B cell (primary cell): ENCODE results near the gene ZNF775. TPM values are rescaled to one million over a fixed set of nuclear protein-coding genes. Genes with fewer than 3 reads are reported as not detected.

Source experiments
- ATAC-seq: fragments of 200-7000 bp; cut with Tn5 transposase; one replicate; pipeline ENCODE4 v1.10.0; 2021; ENCODE audit warnings: low read depth, mild to moderate bottlenecking, moderate number of reproducible peaks, moderate library complexity
- CTCF ChIA-PET: fragments of 350-600 bp; sonication (Branson Sonifier 250); formaldehyde crosslinking; loops from one replicate; lab custom pipeline; 2021; ENCODE audit warnings: antibody characterized with exemption, inconsistent platforms; lab: Charles Lee
- POLR2A ChIA-PET: fragments of 350-600 bp; sonication (Branson Sonifier 250); formaldehyde crosslinking; loops from one replicate; lab custom pipeline; 2021; ENCODE audit warnings: antibody characterized with exemption; lab: Charles Lee
- DNase-seq: peaks from one replicate; pipeline ENCODE4 v3.0.0; 2013
- H2AFZ ChIP-seq: 2 replicates; pipeline ENCODE4 v1.6.1; 2012; ENCODE audit warnings: mild to moderate bottlenecking, low read depth, low read length; ENCODE audit not compliant: insufficient read depth, poor library complexity, severe bottlenecking
- H3K27ac ChIP-seq, 2 donors: 1 replicate in 1 of 2; 2 replicates in 1 of 2; pipeline ENCODE4 v1.5.1; 2012 to 2013; ENCODE audit warnings: low read length in 2 of 2, mild to moderate bottlenecking in 2 of 2, moderate library complexity in 1 of 2
- H3K27me3 ChIP-seq, 4 experiments: fragments of 200-600 bp in 1 of 4; sonication (generic) in 1 of 4; replicated peaks in 1 of 4; 1 replicate in 2 of 4; 2 replicates in 2 of 4; pipeline versions ENCODE4 v1.6.1 to v1.7.0; 2013 to 2016; ENCODE audit warnings: low read length in 3 of 4, mild to moderate bottlenecking in 2 of 4, mixed read lengths in 1 of 4, moderate library complexity in 1 of 4; ENCODE audit not compliant: insufficient read depth in 4 of 4, control insufficient read depth in 3 of 4; ENCODE audit errors: control extremely low read depth in 1 of 4
- H3K36me3 ChIP-seq, 2 experiments: replicated peaks in 1 of 2; 1 replicate in 1 of 2; 2 replicates in 1 of 2; pipeline versions ENCODE4 v1.6.1 to v1.7.1; 2013; ENCODE audit warnings: low read length in 1 of 2; ENCODE audit not compliant: insufficient read depth in 2 of 2, control insufficient read depth in 1 of 2; ENCODE audit errors: control extremely low read depth in 1 of 2, extremely low read depth in 1 of 2
- H3K4me1 ChIP-seq, 2 donors: fragments of 200-600 bp in 1 of 2; sonication (generic) in 1 of 2; 1 replicate in 1 of 2; 2 replicates in 1 of 2; pipeline versions ENCODE4 v1.5.1 to v1.6.1; 2013 to 2017; ENCODE audit warnings: low read length in 2 of 2; ENCODE audit not compliant: control insufficient read depth in 2 of 2, insufficient read depth in 2 of 2
- H3K4me2 ChIP-seq: replicated peaks from 2 replicates; pipeline ENCODE3; 2012; ENCODE audit warnings: mild to moderate bottlenecking, low read depth, low read length; ENCODE audit not compliant: poor library complexity, severe bottlenecking
- H3K4me3 ChIP-seq, 5 experiments: fragments of 200-600 bp in 1 of 5; sonication (generic) in 1 of 5; 1 replicate in 3 of 5; 2 replicates in 2 of 5; pipeline versions ENCODE4 v1.5.1 to v1.7.0; 2011 to 2016; ENCODE audit warnings: low read length in 4 of 5, mild to moderate bottlenecking in 4 of 5, low read depth in 2 of 5, control low read depth in 1 of 5, moderate library complexity in 1 of 5; ENCODE audit not compliant: insufficient read depth in 1 of 5; ENCODE audit errors: control extremely low read depth in 1 of 5, extremely low read depth in 1 of 5
- H3K79me2 ChIP-seq: fragments of 200-600 bp; sonication (generic); one replicate; pipeline ENCODE4 v1.6.0; 2016; ENCODE audit warnings: low read length; ENCODE audit not compliant: control insufficient read depth, insufficient read depth
- H3K9ac ChIP-seq: fragments of 200-600 bp; sonication (generic); 2 replicates; pipeline ENCODE4 v1.6.1; 2017; ENCODE audit warnings: mild to moderate bottlenecking, low read length, moderate library complexity
- H3K9me3 ChIP-seq, 3 donors: one replicate each; pipeline versions ENCODE4 v1.6.1 to v1.7.1; 2013; ENCODE audit warnings: low read length in 2 of 3; ENCODE audit not compliant: control insufficient read depth in 2 of 3, insufficient read depth in 1 of 3; ENCODE audit errors: control extremely low read depth in 1 of 3
- H4K20me1 ChIP-seq: 2 replicates; pipeline ENCODE4 v1.6.0; 2012; ENCODE audit warnings: mild to moderate bottlenecking, low read length; ENCODE audit not compliant: insufficient read depth, control insufficient read depth, poor library complexity, severe bottlenecking
- H3K27ac Mint-ChIP-seq: one replicate; pipeline ENCODE4 v1.8.0; 2021; ENCODE audit warnings: mixed read lengths
- H3K27me3 Mint-ChIP-seq: one replicate; pipeline ENCODE4 v1.8.0; 2021; ENCODE audit warnings: mixed read lengths
- H3K4me1 Mint-ChIP-seq: one replicate; pipeline ENCODE4 v1.8.0; 2021; ENCODE audit warnings: mixed read lengths
- H3K4me3 Mint-ChIP-seq: one replicate; pipeline ENCODE4 v1.8.0; 2021; ENCODE audit warnings: mixed read lengths
- H3K9me3 Mint-ChIP-seq: one replicate; pipeline ENCODE4 v1.8.0; 2022; ENCODE audit warnings: mixed read lengths; ENCODE audit not compliant: insufficient read depth
- CTCF ChIP-seq: fragments of 200-600 bp; IDR thresholded peaks from one replicate; pipeline ENCODE4 v1.8.0; 2022; ENCODE audit warnings: antibody characterized with exemption, mild to moderate bottlenecking
- EZH2 ChIP-seq: IDR thresholded peaks from 2 replicates; pipeline ENCODE4 v1.6.1; 2012; ENCODE audit warnings: borderline replicate concordance, low read depth, mild to moderate bottlenecking, moderate library complexity, low read length; ENCODE audit not compliant: insufficient read depth, poor library complexity, severe bottlenecking
- WGBS: methylation state at CpG from one replicate; pipeline ENCODE4 v1.1.5; 2013; ENCODE audit warnings: missing lambda C conversion rate; ENCODE audit not compliant: insufficient coverage; 5-methylcytosine and 5-hydroxymethylcytosine counted together
- intact Hi-C: fragments of 100-400 bp; cut with micrococcal nuclease; formaldehyde crosslinking; loops from one replicate; pipeline ENCODE4 v1.10.0; 2022
- polyA plus RNA-seq: library from polyadenylated mRNA; depleted of rRNA; stranded (reverse); fragments of >200 nt; gene quantifications from 2 replicates; pipeline ENCODE4 v1.2.3, GENCODE V29; 2012
- total RNA-seq, 2 donors: library from RNA; stranded (reverse); fragments of 120-200 nt in 1 of 2; gene quantifications; 1 replicate in 1 of 2; 2 replicates in 1 of 2; pipeline versions ENCODE4 v1.2.3 to v1.2.4, GENCODE V29; 2013 to 2022

The ZNF775 gene
- total and polyA plus RNA-seq, 2 donors (not counting 1 experiment from before 2014, with no cell fraction given) = 4.2 to 12.1 TPM

GRCh38 chr7:150363370-150363769, 15.8 kb upstream of the ZNF775 start:
- Histone ChIP-seq H3K27ac (peak overlapping the region in 1 of 2 donors; percentile 98), H3K36me3 (no peaks in the 10 kb centered on the region), H3K27me3 (no peaks in the 10 kb centered on the region), H4K20me1 (no peaks in the 10 kb centered on the region), H3K4me1 (peaks cover 52 to 54% of the 10 kb centered on the region in 2 donors), H3K9ac (no peak overlapping the region), H3K4me2 (peak overlapping the region; percentile 52), H2AFZ (no peak overlapping the region), H3K9me3 (no peaks in the 10 kb centered on the region), H3K79me2 (no peaks in the 10 kb centered on the region), H3K4me3 (no peak overlapping the region)
- H3K4me1 Mint-ChIP-seq = peaks cover 57% of the 10 kb centered on the region
- POLR2A ChIA-PET = interaction anchor here (0.6 to 1.1 kb wide), 3 partner anchors 17 to 43 kb away, joined by 3 to 5 read pairs (median 5); a partner anchor contains a TSS
- CTCF ChIA-PET = interaction anchor here (0.6 to 1.0 kb wide), 2 partner anchors 9 to 42 kb away, joined by 3 read pairs; a partner anchor contains a TSS
- 40% methylated on average over 1 of the region's 4 CpGs for WGBS
- peak overlapping the region; percentile 47 for H3K27ac Mint-ChIP-seq
- TF ChIP-seq CTCF = no peak
- TF ChIP-seq EZH2 = no peak
- intact Hi-C loops = loop anchor here (10.0 kb wide), 1 partner anchor 661 kb away; the partner anchor contains the start of genes ABCB8 and ATG9B
- H3K9me3 Mint-ChIP-seq = no peaks in the 10 kb centered on the region
- no peaks in the 10 kb centered on the region for H3K27me3 Mint-ChIP-seq
- ATAC-seq (no peak), DNase-seq (no peak)
- H3K4me3 Mint-ChIP-seq = peak overlapping the region; percentile 11

GRCh38 chr7:150363872-150364271, 15.3 kb upstream of the ZNF775 start:
- peak overlapping the region; percentile 61 to 98 for H3K27ac ChIP-seq
- intact Hi-C loops = loop anchor here (1.0 to 10.0 kb wide), 3 partner anchors 15 to 661 kb away; partner anchors contain the start of genes ABCB8, ATG9B and ZNF775
- Mint-ChIP-seq H3K9me3 (no peaks in the 10 kb centered on the region), H3K4me1 (peaks cover 56% of the 10 kb centered on the region), H3K27ac (peak overlapping the region; percentile 85), H3K4me3 (peak overlapping the region; percentile 16), H3K27me3 (no peaks in the 10 kb centered on the region)
- H3K36me3 ChIP-seq = no peaks in the 10 kb centered on the region
- ChIA-PET CTCF (no interaction called here), POLR2A (interaction anchor here (0.6 to 1.1 kb wide), 3 partner anchors 18 to 42 kb away, joined by 3 to 5 read pairs (median 5); a partner anchor contains a TSS)
- H3K4me2 ChIP-seq = peak overlapping the region; percentile 52
- H3K4me3 ChIP-seq = no peak overlapping the region
- H2AFZ ChIP-seq = no peak overlapping the region
- TF ChIP-seq EZH2 (no peak), CTCF (no peak)
- ATAC-seq = no peak
- WGBS = 33% methylated on average over 4 of the region's 5 CpGs
- peaks cover 52 to 54% of the 10 kb centered on the region in 2 donors for H3K4me1 ChIP-seq
- no peaks in the 10 kb centered on the region for H4K20me1 ChIP-seq
- peak; percentile 74 for DNase-seq
- peaks cover under 1% of the 10 kb centered on the region for H3K79me2 ChIP-seq
- no peak overlapping the region for H3K9ac ChIP-seq
- no peaks in the 10 kb centered on the region for H3K9me3 ChIP-seq
- H3K27me3 ChIP-seq = no peaks in the 10 kb centered on the region
